ENCODE measurements around the gene RASGRP3.

GRCh38 chr2:33436083-33436482, 40.4 kb upstream of the RASGRP3 start:
- TF ChIP-seq GATA2 (IDR thresholded peaks at IDR 0.05; ENCODE audit: insufficient read depth, insufficient read length, low read depth, low read length), result no peak
- TF ChIP-seq, protein P1, sequence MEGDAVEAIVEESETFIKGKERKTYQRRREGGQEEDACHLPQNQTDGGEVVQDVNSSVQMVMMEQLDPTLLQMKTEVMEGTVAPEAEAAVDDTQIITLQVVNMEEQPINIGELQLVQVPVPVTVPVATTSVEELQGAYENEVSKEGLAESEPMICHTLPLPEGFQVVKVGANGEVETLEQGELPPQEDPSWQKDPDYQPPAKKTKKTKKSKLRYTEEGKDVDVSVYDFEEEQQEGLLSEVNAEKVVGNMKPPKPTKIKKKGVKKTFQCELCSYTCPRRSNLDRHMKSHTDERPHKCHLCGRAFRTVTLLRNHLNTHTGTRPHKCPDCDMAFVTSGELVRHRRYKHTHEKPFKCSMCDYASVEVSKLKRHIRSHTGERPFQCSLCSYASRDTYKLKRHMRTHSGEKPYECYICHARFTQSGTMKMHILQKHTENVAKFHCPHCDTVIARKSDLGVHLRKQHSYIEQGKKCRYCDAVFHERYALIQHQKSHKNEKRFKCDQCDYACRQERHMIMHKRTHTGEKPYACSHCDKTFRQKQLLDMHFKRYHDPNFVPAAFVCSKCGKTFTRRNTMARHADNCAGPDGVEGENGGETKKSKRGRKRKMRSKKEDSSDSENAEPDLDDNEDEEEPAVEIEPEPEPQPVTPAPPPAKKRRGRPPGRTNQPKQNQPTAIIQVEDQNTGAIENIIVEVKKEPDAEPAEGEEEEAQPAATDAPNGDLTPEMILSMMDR (IDR thresholded peaks at IDR 0.05; ENCODE audit: extremely low read depth in 1 of 2, insufficient read depth in 1 of 2, low read depth in 1 of 2, low read length in 2 of 2), result no peak

Measured in endothelial cell of umbilical vein (primary cell).